Thoracic aorta (tissue), 2 donors: ENCODE measurements around the gene DNM1. TPM values are rescaled to one million over a fixed set of nuclear protein-coding genes. Genes with fewer than 3 reads are reported as not detected.

Source experiments
- ATAC-seq: fragments of 150-250 bp; one replicate; pipeline ENCODE4 v1.8.0; 2017; ENCODE audit warnings: low read depth; ENCODE audit not compliant: insufficient number of reproducible peaks, low FRiP score
- DNase-seq: peaks from one replicate; pipeline ENCODE4 v3.0.0-alpha.2; 2020; ENCODE audit warnings: low spot score
- H3K27ac ChIP-seq, 2 donors: fragments of 200-600 bp; sonication (generic); 1 replicate in 1 of 2; 2 replicates in 1 of 2; pipeline ENCODE4 v1.5.1; 2016; ENCODE audit warnings: mild to moderate bottlenecking in 2 of 2, moderate library complexity in 2 of 2
- H3K27me3 ChIP-seq: fragments of 200-600 bp; sonication (generic); replicated peaks from 2 replicates; pipeline ENCODE4 v1.6.0; 2016; ENCODE audit warnings: mild to moderate bottlenecking; ENCODE audit not compliant: insufficient read depth
- H3K36me3 ChIP-seq: fragments of 200-600 bp; sonication (generic); one replicate; pipeline ENCODE4 v1.5.1; 2016
- H3K4me1 ChIP-seq, 2 donors: fragments of 200-600 bp; sonication (generic); 1 replicate in 1 of 2; 2 replicates in 1 of 2; pipeline versions ENCODE4 v1.5.1 to v1.6.0; 2016; ENCODE audit warnings: low read depth in 2 of 2, mild to moderate bottlenecking in 1 of 2; ENCODE audit not compliant: control insufficient read depth in 1 of 2
- H3K4me3 ChIP-seq: fragments of 200-600 bp; sonication (generic); 2 replicates; pipeline ENCODE4 v1.5.1; 2016; ENCODE audit warnings: mild to moderate bottlenecking
- H3K9me3 ChIP-seq: fragments of 200-600 bp; sonication (generic); 2 replicates; pipeline ENCODE4 v1.5.1; 2016
- total RNA-seq, 2 donors: library from RNA; depleted of rRNA; stranded (reverse); fragments of >200 nt; gene quantifications; one replicate each; pipeline versions ENCODE4 v1.1.0 to v1.2.3, GENCODE V29; 2016
- TF ChIP-seq, protein P1 (sequence below): fragments of 200-600 bp; sonication (generic); IDR thresholded peaks from one replicate; pipeline ENCODE4 v1.5.1; 2019; ENCODE audit warnings: antibody characterized with exemption

Gene DNM1
- total RNA-seq, 2 donors from 2014 or later: 7.2 to 9.7 TPM

DNA sequence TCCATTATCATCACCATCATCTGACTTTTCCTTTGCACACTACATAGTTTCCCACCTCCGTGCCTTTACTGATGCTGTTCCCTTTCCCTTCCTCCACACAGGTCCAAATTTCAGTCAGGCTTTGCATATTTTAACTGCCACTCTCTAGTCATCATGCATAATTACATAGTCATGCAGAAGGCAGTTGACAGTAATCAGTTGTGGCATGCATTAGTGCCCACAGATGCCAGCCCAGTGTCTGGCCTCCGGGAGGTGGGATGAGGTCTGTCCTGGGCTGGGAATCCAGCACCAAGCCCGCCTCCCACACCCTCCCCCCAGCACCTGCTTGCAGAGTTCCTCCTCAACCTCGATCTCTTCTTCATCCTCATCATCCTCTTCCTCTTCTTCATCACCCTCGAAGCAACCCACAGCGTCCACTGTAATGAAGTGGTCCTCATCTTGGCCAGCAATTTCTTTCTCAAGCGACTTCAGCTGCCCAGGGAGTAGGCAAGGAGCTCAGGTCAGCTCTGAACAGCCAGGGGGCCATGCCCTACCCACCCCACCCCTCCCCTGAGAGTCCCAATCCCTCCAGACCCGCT is 34.4 kb upstream of the DNM1 start:
- ATAC-seq: no peak
- H3K4me3 ChIP-seq: no peak overlapping the region
- no peak for DNase-seq
- H3K36me3 ChIP-seq: peaks cover 47% of the 10 kb centered on the region
- H3K27ac ChIP-seq: no peak overlapping the region
- TF ChIP-seq, protein P1, sequence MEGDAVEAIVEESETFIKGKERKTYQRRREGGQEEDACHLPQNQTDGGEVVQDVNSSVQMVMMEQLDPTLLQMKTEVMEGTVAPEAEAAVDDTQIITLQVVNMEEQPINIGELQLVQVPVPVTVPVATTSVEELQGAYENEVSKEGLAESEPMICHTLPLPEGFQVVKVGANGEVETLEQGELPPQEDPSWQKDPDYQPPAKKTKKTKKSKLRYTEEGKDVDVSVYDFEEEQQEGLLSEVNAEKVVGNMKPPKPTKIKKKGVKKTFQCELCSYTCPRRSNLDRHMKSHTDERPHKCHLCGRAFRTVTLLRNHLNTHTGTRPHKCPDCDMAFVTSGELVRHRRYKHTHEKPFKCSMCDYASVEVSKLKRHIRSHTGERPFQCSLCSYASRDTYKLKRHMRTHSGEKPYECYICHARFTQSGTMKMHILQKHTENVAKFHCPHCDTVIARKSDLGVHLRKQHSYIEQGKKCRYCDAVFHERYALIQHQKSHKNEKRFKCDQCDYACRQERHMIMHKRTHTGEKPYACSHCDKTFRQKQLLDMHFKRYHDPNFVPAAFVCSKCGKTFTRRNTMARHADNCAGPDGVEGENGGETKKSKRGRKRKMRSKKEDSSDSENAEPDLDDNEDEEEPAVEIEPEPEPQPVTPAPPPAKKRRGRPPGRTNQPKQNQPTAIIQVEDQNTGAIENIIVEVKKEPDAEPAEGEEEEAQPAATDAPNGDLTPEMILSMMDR: no peak
- H3K9me3 ChIP-seq: no peaks in the 10 kb centered on the region
- H3K27me3 ChIP-seq: no peaks in the 10 kb centered on the region
- H3K4me1 ChIP-seq: no peaks in the 10 kb centered on the region

DNA sequence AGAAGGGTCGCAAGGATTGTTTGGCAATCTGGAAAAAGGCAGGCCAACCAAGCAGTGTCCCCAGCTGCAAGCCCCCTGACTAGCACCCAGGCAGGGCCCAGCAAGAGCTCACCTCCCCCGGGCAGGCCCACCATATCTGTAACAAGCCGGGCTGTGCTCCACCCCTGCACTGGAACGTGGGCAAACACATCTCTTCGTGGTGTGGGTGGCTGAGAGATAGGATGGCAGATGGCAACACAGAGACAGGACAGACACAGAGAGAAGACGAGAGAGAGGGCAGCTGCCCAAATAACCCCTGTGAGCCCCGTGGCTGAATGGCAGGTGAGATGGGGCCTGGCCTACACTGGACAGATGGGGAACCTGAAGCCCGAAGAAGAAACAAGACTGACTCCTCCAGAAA is 33.7 kb upstream of the DNM1 start:
- no peak for ATAC-seq
- no peak for DNase-seq
- H3K36me3 ChIP-seq: peaks cover 40% of the 10 kb centered on the region
- TF ChIP-seq, protein P1: no peak
- no peaks in the 10 kb centered on the region for H3K27me3 ChIP-seq
- H3K4me3 ChIP-seq: no peak overlapping the region
- H3K9me3 ChIP-seq: no peaks in the 10 kb centered on the region
- H3K27ac ChIP-seq: no peak overlapping the region
- H3K4me1 ChIP-seq: no peaks in the 10 kb centered on the region

DNA sequence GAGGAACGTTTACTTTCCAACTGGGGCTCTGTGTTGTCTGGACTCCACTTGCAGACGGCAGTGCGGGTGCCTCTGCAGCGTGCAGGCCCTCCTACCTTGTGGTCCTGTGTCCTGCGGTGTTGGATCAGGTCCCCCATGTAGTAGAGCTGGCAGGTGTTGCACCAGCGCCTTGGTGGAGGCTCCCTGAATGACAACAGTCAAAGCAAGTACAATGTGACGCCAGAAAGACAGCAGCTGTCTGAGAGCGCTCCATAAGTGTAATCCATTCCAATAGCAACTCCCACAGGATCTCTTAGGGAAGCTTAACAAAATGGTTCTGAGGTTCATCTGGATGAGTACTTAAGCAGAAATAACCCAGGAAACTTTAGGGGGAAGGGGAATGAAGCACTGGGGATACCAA is 33.3 kb upstream of the DNM1 start:
- TF ChIP-seq, protein P1: no peak
- Histone ChIP-seq H3K4me1 (no peaks in the 10 kb centered on the region), H3K36me3 (peaks cover 39% of the 10 kb centered on the region), H3K27ac (no peak overlapping the region), H3K9me3 (no peaks in the 10 kb centered on the region), H3K27me3 (no peaks in the 10 kb centered on the region), H3K4me3 (no peak overlapping the region)
- DNase-seq: no peak
- no peak for ATAC-seq

DNA sequence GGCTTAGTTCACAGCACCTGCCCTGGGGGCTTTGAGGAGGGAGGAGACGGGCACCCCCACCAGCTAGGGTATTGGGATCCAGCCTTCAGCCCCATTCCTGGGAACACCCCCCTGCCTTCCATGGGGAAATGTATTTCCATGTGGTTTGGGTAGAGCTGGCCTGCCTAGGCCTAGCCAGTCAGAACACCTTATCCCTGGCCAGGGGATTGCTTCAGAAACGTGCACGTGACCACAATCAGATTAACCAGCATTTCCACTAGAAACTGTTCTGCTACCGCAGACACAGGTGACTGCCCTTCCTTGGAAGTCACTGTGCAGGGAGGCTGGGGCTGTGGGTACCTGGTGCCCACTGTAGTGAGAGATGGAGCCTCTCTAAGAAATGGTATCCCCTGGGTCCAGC is 29.1 kb upstream of the DNM1 start:
- TF ChIP-seq, protein P1: no peak
- no peaks in the 10 kb centered on the region for H3K27me3 ChIP-seq
- H3K4me3 ChIP-seq: no peak overlapping the region
- no peaks in the 10 kb centered on the region for H3K4me1 ChIP-seq
- DNase-seq (no peak), ATAC-seq (no peak)
- H3K27ac ChIP-seq: no peak overlapping the region
- H3K36me3 ChIP-seq: peaks cover 51% of the 10 kb centered on the region
- no peaks in the 10 kb centered on the region for H3K9me3 ChIP-seq

DNA sequence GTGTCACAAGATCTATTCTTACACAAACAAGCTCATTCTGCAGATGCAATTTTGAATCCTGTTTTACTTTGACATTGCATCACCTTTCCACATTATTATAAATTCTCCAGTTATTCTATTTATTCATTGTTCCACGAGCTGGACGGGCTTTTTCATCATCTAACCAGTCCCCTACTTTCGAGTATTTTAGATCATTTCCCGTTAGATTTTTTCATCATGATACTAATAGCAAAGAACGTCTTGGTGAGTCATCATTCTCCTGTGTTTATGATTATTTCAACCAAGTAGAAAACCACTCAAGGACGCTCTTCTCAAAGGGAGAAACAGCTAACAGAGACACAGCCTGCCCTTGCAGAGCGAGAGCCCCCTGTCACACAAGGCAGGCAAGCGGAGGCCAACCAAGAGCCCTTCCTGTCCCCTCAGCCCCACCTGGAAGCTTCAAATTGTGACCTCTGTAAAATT is 28.0 kb upstream of the DNM1 start:
- DNase-seq: no peak

More for the DNA sequence above, 28.0 kb upstream of the DNM1 start:
- H3K4me1 ChIP-seq: no peaks in the 10 kb centered on the region
- TF ChIP-seq, protein P1: no peak
- H3K9me3 ChIP-seq: no peaks in the 10 kb centered on the region
- peaks cover 51% of the 10 kb centered on the region for H3K36me3 ChIP-seq
- no peak overlapping the region for H3K27ac ChIP-seq
- ATAC-seq: no peak
- no peak overlapping the region for H3K4me3 ChIP-seq
- H3K27me3 ChIP-seq: no peaks in the 10 kb centered on the region
